A673 (cell line): ENCODE data around the gene SGSM2. TPM values are rescaled to one million over a fixed set of nuclear protein-coding genes. Genes with fewer than 3 reads are reported as not detected.

Experiments
- BruUV-seq: library from RNA; stranded (reverse); fragments of 400-500 nt; replicated peaks from 2 replicates; lab custom pipeline; 2021; lab: Mats Ljungman, UMichigan
- CTCF ChIA-PET: fragments of 300-600 bp; sonication (Branson Sonifier 250); formaldehyde crosslinking; loops from one replicate; lab custom pipeline; 2022; ENCODE audit warnings: antibody characterized with exemption; lab: Charles Lee
- POLR2A ChIA-PET: fragments of 300-600 bp; sonication (Branson Sonifier 250); formaldehyde crosslinking; loops from one replicate; lab custom pipeline; 2022; ENCODE audit warnings: antibody characterized with exemption; ENCODE audit not compliant: low non-redundant PET; lab: Charles Lee
- DNase-seq: peaks from one replicate; pipeline ENCODE4 v3.0.0-alpha.2; 2015; ENCODE audit warnings: low spot score
- H3K27ac ChIP-seq: fragments of 200-600 bp; sonication (generic); 2 replicates; pipeline ENCODE4 v1.5.1; 2016; ENCODE audit warnings: mixed run types, low read depth, mild to moderate bottlenecking, mixed read lengths, antibody characterized with exemption, low read length; ENCODE audit not compliant: poor library complexity, severe bottlenecking
- H3K27me3 ChIP-seq: fragments of 200-600 bp; sonication (generic); replicated peaks from 2 replicates; pipeline ENCODE4 v1.6.1; 2017; ENCODE audit warnings: mixed run types, low read depth, mild to moderate bottlenecking, mixed read lengths, antibody characterized with exemption, low read length; ENCODE audit not compliant: insufficient read depth, poor library complexity
- H3K36me3 ChIP-seq: fragments of 200-600 bp; sonication (generic); 2 replicates; pipeline ENCODE4 v1.6.1; 2016; ENCODE audit warnings: mixed run types, mild to moderate bottlenecking, mixed read lengths, antibody characterized with exemption, low read length; ENCODE audit not compliant: insufficient read depth, poor library complexity, severe bottlenecking
- H3K4me1 ChIP-seq: fragments of 200-600 bp; sonication (generic); 2 replicates; pipeline ENCODE4 v1.6.1; 2017; ENCODE audit warnings: mixed run types, mild to moderate bottlenecking, mixed read lengths, antibody characterized with exemption, low read length; ENCODE audit not compliant: insufficient read depth, poor library complexity, severe bottlenecking
- H3K4me3 ChIP-seq: fragments of 200-600 bp; sonication (generic); 2 replicates; pipeline ENCODE4 v1.5.1; 2016; ENCODE audit warnings: low read depth, mixed run types, mild to moderate bottlenecking, mixed read lengths, low read length; ENCODE audit not compliant: poor library complexity, severe bottlenecking
- H3K9me3 ChIP-seq: fragments of 200-600 bp; sonication (generic); 2 replicates; pipeline ENCODE4 v1.6.1; 2016; ENCODE audit warnings: mixed run types, low read depth, mild to moderate bottlenecking, mixed read lengths, antibody characterized with exemption, low read length; ENCODE audit not compliant: poor library complexity, severe bottlenecking
- CTCF ChIP-seq: fragments of 300-800, 200-600 bp; sonication (generic); conservative IDR thresholded peaks from 2 replicates; pipeline ENCODE4 v1.5.1; 2017; ENCODE audit warnings: low read depth, mild to moderate bottlenecking, antibody characterized with exemption, low read length, moderate library complexity, mixed read lengths
- EZH2 ChIP-seq: fragments of 200-600 bp; sonication (generic); IDR thresholded peaks from 2 replicates; pipeline ENCODE4 v1.6.1; 2017; ENCODE audit warnings: borderline replicate concordance, low read depth, mild to moderate bottlenecking, mixed read lengths, antibody characterized with exemption, low read length; ENCODE audit not compliant: poor library complexity, severe bottlenecking
- intact Hi-C: fragments of 100-400 bp; cut with micrococcal nuclease; formaldehyde crosslinking; loops from one replicate; pipeline ENCODE4 v1.10.0; 2022; ENCODE audit not compliant: unreplicated experiment
- total RNA-seq: library from RNA; stranded (reverse); gene quantifications from 2 replicates; pipeline ENCODE4 v1.2.3, GENCODE V29; 2021

SGSM2 gene
- total RNA-seq, 1 experiment from 2014 or later: 81.2 TPM

GRCh38 chr17:2379489-2380225 lies 42.4 kb downstream of the SGSM2 start:
- CTCF ChIA-PET: interaction anchor here (0.5 to 1.1 kb wide), 2 partner anchors 27 to 36 kb away, joined by 3 to 4 read pairs; no protein-coding TSS in a partner anchor
- no peak for TF ChIP-seq EZH2
- peaks cover 37% of the 10 kb centered on the region for H3K36me3 ChIP-seq
- POLR2A ChIA-PET: no interaction called here
- no peak overlapping the region for H3K27ac ChIP-seq
- H3K4me3 ChIP-seq: no peak overlapping the region
- BruUV-seq: no TSS peak
- no peaks in the 10 kb centered on the region for H3K9me3 ChIP-seq
- DNase-seq: no peak
- no peaks in the 10 kb centered on the region for H3K27me3 ChIP-seq
- H3K4me1 ChIP-seq: no peaks in the 10 kb centered on the region
- intact Hi-C loops: loop anchor here (10.0 kb wide), 1 partner anchor 305 kb away; no protein-coding TSS in a partner anchor

GRCh38 chr17:2380226-2380922 lies 43.1 kb downstream of the SGSM2 start:
- POLR2A ChIA-PET: no interaction called here

GRCh38 chr17:2380950-2381649 lies 43.8 kb downstream of the SGSM2 start:
- Histone ChIP-seq H3K4me1 (no peaks in the 10 kb centered on the region), H3K4me3 (no peak overlapping the region), H3K27me3 (no peaks in the 10 kb centered on the region), H3K27ac (no peak overlapping the region), H3K9me3 (no peaks in the 10 kb centered on the region), H3K36me3 (peaks cover 25% of the 10 kb centered on the region)
- CTCF ChIA-PET: interaction anchor here (2.0 to 3.5 kb wide), 2 partner anchors 21 to 35 kb away, joined by 6 to 79 read pairs; no protein-coding TSS in a partner anchor
- TF ChIP-seq EZH2: no peak
- no peak for TF ChIP-seq CTCF
- no TSS peak for BruUV-seq
- intact Hi-C loops: loop anchor here (10.0 kb wide), 1 partner anchor 304 kb away; no protein-coding TSS in a partner anchor
- DNase-seq: no peak
- POLR2A ChIA-PET: no interaction called here

More at GRCh38 chr17:2380226-2380922, 43.1 kb downstream of the SGSM2 start:
- CTCF ChIA-PET: interaction anchor here (3.5 kb wide), 1 partner anchor 36 kb away, joined by 79 read pairs; no protein-coding TSS in a partner anchor
- DNase-seq: no peak
- Histone ChIP-seq H3K4me3 (no peak overlapping the region), H3K9me3 (no peaks in the 10 kb centered on the region), H3K4me1 (no peaks in the 10 kb centered on the region), H3K27me3 (no peaks in the 10 kb centered on the region), H3K36me3 (peaks cover 30% of the 10 kb centered on the region), H3K27ac (no peak overlapping the region)
- TF ChIP-seq EZH2 (no peak), CTCF (no peak)
- TSS peak; percentile 57 for BruUV-seq
- intact Hi-C loops: loop anchor here (10.0 kb wide), 1 partner anchor 304 kb away; no protein-coding TSS in a partner anchor
